GM06990 (cell line): Measurements from ENCODE around the gene MOCS2.

ENCODE experiments used
- DNase-seq: peaks from one replicate; pipeline ENCODE4 v3.0.0-alpha.2; 2011; ENCODE audit not compliant: insufficient read length; ENCODE audit errors: extremely low read depth
- H3K27me3 ChIP-seq: replicated peaks from 2 replicates; pipeline ENCODE4 v1.6.0; 2011; ENCODE audit warnings: low read length; ENCODE audit not compliant: control insufficient read depth, insufficient read depth
- H3K36me3 ChIP-seq: 2 replicates; pipeline ENCODE4 v1.5.1; 2011; ENCODE audit warnings: low read length; ENCODE audit not compliant: control insufficient read depth, insufficient read depth
- H3K4me3 ChIP-seq: replicated peaks from 2 replicates; pipeline ENCODE4 v1.5.1; 2011; ENCODE audit warnings: low read depth, mild to moderate bottlenecking, control low read depth, low read length
- TF ChIP-seq, protein P1 (sequence below): IDR thresholded peaks from 2 replicates; pipeline ENCODE4 v1.5.1; 2011; ENCODE audit warnings: low read length, control low read depth, mild to moderate bottlenecking, inconsistent platforms; ENCODE audit not compliant: insufficient read depth, poor library complexity, severe bottlenecking

Gene MOCS2

DNA sequence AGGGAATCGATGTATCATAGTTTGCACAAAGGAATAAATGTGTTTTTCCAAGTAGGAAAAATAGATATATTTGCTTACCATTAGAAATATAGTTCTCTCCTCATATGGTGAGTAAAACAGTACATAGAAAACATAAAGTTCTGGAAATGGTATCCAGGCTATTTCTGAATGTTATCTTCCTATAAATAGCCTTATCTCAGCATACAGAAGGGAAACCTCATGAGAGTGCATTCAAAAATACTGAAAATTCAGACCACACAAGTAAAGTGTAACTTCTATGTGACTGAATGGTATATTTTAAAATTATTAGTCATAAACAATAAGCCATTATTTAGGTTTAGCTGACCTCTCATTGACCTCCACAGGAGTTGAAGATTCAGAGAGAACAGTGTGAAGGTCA, 43.5 kb downstream of the MOCS2 start:
- TF ChIP-seq, protein P1, sequence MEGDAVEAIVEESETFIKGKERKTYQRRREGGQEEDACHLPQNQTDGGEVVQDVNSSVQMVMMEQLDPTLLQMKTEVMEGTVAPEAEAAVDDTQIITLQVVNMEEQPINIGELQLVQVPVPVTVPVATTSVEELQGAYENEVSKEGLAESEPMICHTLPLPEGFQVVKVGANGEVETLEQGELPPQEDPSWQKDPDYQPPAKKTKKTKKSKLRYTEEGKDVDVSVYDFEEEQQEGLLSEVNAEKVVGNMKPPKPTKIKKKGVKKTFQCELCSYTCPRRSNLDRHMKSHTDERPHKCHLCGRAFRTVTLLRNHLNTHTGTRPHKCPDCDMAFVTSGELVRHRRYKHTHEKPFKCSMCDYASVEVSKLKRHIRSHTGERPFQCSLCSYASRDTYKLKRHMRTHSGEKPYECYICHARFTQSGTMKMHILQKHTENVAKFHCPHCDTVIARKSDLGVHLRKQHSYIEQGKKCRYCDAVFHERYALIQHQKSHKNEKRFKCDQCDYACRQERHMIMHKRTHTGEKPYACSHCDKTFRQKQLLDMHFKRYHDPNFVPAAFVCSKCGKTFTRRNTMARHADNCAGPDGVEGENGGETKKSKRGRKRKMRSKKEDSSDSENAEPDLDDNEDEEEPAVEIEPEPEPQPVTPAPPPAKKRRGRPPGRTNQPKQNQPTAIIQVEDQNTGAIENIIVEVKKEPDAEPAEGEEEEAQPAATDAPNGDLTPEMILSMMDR: no peak
- no peaks in the 10 kb centered on the region for H3K36me3 ChIP-seq
- DNase-seq: no peak
- H3K4me3 ChIP-seq: no peak overlapping the region
- H3K27me3 ChIP-seq: no peaks in the 10 kb centered on the region; the same call in 1 of the 2 replicates

DNA sequence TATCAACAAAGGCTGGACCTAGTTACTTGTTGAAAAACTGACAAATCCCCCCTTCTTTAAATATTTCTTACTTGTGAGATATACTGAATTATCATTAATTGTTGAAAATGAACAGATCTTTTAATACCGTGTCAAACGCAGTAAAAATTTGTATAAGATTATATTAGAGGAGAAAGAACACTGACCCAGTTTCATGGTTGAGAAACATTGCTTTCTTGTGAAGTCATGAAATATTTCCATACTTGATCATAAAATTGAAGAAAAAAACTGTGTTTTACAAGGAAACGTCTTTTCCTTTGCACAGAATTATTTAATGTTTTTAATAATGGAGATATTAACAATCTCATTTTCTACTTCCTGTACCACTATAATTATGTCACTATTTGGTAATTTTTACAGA, 45.8 kb downstream of the MOCS2 start:
- Histone ChIP-seq H3K27me3 (no peaks in the 10 kb centered on the region; the same call in 1 of the 2 replicates), H3K36me3 (no peaks in the 10 kb centered on the region), H3K4me3 (no peak overlapping the region)
- no peak for DNase-seq
- TF ChIP-seq, protein P1: no peak

DNA sequence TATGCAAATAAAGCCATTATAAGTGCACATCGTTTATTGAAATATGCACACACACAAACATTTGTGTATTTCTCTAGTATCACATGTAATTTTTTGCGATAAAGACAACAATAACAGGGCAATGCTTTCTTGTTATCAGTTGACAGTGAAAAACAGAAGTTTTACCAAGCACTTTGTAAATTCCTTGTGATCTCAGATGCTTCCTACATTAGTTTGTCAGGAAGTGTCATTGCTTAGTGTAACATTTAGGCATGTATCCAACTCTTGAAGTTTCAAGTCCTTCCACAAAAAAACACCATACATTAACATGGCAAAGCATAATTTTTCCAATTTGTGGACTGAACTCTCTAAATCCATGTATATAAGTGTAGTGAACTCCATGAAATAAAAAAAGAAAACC, 46.4 kb downstream of the MOCS2 start:
- Histone ChIP-seq H3K4me3 (no peak overlapping the region), H3K36me3 (no peaks in the 10 kb centered on the region), H3K27me3 (no peaks in the 10 kb centered on the region; the same call in 1 of the 2 replicates)
- no peak for DNase-seq
- TF ChIP-seq, protein P1: no peak

DNA sequence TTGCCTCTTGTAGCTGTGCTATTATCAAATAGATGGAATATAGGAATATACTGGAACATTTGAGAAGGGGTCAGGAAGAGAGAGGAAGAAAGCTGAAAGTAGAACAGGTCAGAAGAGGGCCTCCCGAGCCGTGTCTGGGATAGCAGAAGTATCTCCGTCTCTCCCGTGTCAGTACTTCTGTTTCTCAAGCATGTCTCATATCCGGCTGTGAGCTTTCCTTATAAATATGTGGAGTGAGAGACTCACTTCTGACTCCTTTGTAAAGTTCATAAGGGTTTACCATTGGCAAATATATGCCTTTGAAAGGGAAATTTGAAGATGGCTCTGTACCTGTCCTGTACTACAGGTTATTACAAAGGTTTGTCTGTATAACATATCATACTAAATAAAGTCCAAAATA, 50.3 kb downstream of the MOCS2 start:
- TF ChIP-seq, protein P1: no peak
- Histone ChIP-seq H3K36me3 (no peaks in the 10 kb centered on the region), H3K27me3 (no peaks in the 10 kb centered on the region; the same call in 1 of the 2 replicates), H3K4me3 (no peak overlapping the region)
- DNase-seq: no peak

DNA sequence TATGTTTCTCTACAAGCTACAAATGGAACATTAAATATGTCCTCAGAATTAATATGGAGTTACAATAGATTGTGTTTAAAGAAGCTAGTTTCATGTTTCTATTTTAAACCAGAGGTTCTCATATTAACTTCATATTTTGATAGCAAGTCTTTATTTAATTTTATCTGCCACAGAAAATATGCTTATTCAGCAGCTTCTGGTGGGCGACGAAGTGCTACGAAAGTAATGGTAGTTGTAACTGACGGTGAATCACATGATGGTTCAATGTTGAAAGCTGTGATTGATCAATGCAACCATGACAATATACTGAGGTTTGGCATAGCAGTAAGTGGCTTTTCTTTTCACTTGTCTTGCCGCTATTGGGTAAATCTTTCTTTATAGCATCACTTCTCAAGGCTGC, 54.2 kb downstream of the MOCS2 start:
- no peak for DNase-seq
- Histone ChIP-seq H3K27me3 (no peaks in the 10 kb centered on the region; the same call in none of the 2 replicates), H3K4me3 (no peak overlapping the region), H3K36me3 (no peaks in the 10 kb centered on the region)
- TF ChIP-seq, protein P1: no peak

DNA sequence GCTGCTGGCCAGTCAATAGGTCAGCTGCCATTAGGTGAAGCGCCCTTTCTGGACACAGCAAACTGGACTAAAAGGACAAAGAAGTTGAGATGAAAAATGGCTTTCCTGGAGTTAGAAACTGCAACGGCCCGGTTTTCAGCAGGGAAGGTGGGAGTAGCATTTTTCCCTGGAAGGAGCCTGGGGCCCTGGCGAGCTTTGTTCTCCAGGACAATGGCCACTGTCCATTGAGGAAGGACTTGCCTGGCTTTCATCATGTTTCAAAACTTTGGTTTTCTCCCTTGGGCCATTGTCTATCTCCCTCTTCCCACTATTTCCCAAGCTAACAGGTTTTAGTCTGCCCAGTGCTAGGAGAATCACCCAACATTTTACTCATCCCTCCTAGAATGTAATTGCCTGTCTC, 56.2 kb downstream of the MOCS2 start:
- Histone ChIP-seq H3K4me3 (no peak overlapping the region), H3K27me3 (no peaks in the 10 kb centered on the region; the same call in none of the 2 replicates), H3K36me3 (no peaks in the 10 kb centered on the region)
- no peak for DNase-seq
- TF ChIP-seq, protein P1: no peak
